Left cardiac atrium (tissue), 4 donors: ENCODE results near the gene OR52I2. TPM values are rescaled to one million over a fixed set of nuclear protein-coding genes. Genes with fewer than 3 reads are reported as not detected.

ENCODE experiments used
- ATAC-seq, 2 donors: fragments of 200-7000 bp; cut with Tn5 transposase; one replicate each; pipeline ENCODE4 v1.9.1; 2020; ENCODE audit warnings: mild to moderate bottlenecking in 2 of 2, moderate library complexity in 2 of 2
- DNase-seq: peaks from one replicate; pipeline ENCODE4 v3.0.0-alpha.2; 2020
- intact Hi-C, 2 donors: fragments of 100-400 bp; cut with DNase I; formaldehyde crosslinking; loops; one replicate each; pipeline versions ENCODE4 v1.14.1 to v1.15.1; 2022 to 2023
- total RNA-seq, 2 donors: library from RNA; stranded (reverse); fragmentation: NEBNext Ultra II Directional; extraction: Animal tissue kit (Norgen Biotek cat#: 25700); gene quantifications; one replicate each; pipeline ENCODE4 v1.2.1, GENCODE V29; 2021
- donor health status: DM: no; HTN: yes; CAD: no.
- donor health status: DM: no; HTN: yes; CAD: no; lungs with severe emphysema.
- donor health status: DM: yes; HTN: yes; CAD: no.
- donor health status: Dilated cardiomyopathy.

The OR52I2 gene
- total RNA-seq, 2 donors from 2014 or later: not detected

DNA sequence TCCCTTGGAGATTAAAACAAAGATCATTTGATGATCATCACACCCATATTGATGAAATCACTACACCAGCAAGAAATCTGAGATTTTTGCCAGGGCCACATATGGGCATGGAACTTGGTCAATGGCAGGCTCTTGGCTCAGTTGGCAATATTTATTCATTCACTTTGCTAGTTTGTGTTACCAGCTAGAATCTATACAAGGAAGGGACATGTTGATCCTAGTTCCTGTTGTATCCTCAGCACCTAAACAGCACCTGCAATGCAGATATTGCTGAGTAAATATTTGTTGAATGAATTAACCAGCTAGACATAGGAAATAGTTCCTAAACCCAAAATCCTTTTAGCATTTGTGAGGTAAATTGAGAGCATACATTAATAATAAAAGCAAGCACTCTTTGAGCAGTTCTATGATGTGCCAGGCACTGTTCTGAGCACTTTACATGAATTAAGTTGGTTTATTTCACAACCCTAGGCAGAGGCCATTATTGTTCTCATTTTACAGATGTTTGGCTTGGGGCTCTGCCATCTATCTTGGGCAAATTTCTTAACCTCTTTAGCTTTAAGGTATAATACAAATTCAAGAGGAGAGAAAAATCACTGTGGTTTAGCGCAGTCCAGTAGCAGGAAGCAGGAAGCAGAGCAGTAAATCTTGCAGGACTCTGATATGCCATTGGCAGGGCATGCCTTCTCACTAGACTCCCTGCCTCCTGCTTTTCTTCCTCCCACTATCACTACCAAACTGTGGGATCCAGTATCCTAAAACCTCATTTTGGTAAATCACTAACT is 24.9 kb downstream of the OR52I2 start:
- ATAC-seq: no peak
- intact Hi-C loops: no loop called here
- DNase-seq: no peak

DNA sequence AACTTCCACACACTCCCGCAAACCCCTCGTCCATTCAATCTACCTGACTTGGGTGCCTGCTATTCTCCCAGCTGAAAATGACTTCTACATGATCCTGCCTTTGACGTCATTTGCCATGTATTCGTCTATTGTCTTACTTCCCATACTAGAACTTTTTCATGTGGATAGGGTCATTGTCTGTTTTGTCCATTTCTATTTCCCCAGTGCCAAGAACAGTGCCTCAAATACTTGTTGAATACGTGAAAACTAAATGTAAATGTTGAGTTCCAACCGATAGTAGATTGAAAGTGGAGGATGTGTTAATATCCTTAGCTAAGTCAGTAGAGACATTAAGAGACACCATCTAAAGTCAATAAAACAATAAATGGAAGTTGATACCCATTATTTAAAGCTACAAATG is 25.6 kb downstream of the OR52I2 start:
- DNase-seq (no peak), ATAC-seq (no peak)
- intact Hi-C loops: no loop called here

GRCh38 chr11:4607781-4608666 is 26.5 kb downstream of the OR52I2 start, which contains the start of gene TRIM68:
Gene TRIM68, minus strand, starts transcription at chr11:4608231. Its CDS starts 2,727 bp downstream, at chr11:4605504.
- peak; percentile 97 for DNase-seq
- peak; percentile 100 for ATAC-seq
- intact Hi-C loops: no loop called here

GRCh38 chr11:4610258-4610935 is 28.9 kb downstream of the OR52I2 start:
- intact Hi-C loops: no loop called here
- no peak for ATAC-seq
- no peak for DNase-seq

DNA sequence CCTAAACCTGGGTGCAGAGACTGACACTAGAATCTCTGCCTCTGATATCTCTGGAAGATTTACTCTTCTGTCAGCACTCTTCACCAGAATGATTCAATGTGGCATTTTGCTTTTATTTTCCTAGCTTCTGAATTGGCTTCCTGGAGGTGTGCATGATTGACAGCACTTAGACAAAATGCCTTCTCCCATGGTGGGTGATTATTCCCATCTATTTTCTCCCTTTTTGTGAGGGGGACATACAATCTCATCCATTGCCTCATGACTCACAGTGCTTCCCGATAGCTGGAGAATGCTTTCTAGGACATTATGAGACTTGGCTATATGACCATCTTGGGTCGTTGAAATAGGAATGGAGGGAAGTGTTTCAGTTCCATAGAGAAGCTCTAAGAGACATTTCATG is 30.4 kb downstream of the OR52I2 start:
- intact Hi-C loops: no loop called here
- no peak for ATAC-seq

GRCh38 chr11:4615856-4616444 is 34.4 kb downstream of the OR52I2 start:
- no peak for DNase-seq
- ATAC-seq: no peak
- intact Hi-C loops: no loop called here

More for the DNA sequence above, 30.4 kb downstream of the OR52I2 start:
- DNase-seq: no peak

DNA sequence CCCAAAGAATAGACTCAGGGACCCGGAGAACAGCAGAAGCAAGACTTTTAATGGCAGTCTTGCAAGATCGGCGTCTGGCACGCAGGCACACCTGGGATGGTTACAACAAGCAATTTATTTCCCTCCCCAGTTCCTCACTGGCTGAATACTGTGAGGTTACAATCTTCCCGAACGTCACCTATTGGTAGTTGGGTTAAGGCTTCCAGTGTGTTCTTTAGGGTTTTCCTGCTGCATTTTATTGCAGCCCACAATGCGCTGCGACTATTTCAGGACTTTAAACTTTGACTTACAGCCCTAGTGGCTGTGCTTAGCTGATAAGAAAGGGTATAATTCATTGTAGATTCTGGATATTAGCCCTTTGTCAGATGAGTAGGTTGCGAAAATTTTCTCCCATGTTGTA is 38.0 kb downstream of the OR52I2 start:
- no peak for DNase-seq
- no peak for ATAC-seq
- intact Hi-C loops: no loop called here

GRCh38 chr11:4626207-4627099 is 44.9 kb downstream of the OR52I2 start:
- peak; percentile 52 to 61 for ATAC-seq
- intact Hi-C loops: loop anchor here in 1 of 2 donors (2.0 to 5.0 kb wide), 2 partner anchors 378 to 1181 kb away; partner anchors contain the start of gene OR52N2
- peak; percentile 39 for DNase-seq

GRCh38 chr11:4636136-4636535 is 54.6 kb downstream of the OR52I2 start:
- intact Hi-C loops: loop anchor here (2.0 to 5.0 kb wide), 3 partner anchors 191 to 366 kb away; no protein-coding TSS in a partner anchor
- DNase-seq (no peak), ATAC-seq (no peak)

DNA sequence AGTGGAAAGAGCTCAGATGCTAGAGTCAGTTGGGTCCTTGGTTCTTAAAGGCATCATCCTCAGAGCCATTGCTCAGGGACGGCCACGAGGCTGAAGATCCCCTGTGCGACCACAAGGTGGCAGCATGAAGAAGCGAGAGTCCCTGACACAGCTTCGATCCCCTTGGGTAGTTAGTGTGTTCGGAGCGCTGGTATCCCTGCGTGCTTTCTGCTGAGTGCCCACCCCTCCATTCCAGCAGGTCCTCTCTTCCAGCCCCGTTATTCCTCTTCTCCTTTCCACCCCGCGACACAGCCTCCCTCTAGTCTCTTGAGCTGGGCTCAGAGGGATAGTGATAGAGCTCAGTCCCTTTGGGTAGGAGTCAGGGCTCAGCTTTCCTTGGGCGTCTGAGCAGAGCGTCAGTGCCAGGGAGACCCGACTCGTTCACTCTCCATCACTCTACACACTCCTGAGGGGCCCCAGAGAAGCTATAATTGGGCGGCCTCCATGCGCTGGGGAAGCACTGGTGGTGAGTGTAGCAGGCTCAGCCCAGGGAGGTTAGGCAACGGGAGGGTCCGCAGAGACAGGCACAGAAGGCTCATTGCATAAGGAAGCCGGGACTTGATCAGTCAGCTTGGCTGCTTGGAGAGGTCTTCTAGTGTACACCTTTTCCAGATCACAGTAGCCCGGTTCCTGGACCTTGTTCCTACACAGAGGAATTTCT is 55.6 kb downstream of the OR52I2 start, which contains the start of gene OR51D1:
TSS of gene OR51D1 (plus strand) at position 516 of the 700 bp plus-strand sequence. CDS start 2,314 bp downstream, outside the sequence.
- intact Hi-C loops: loop anchor here (2.0 to 5.0 kb wide), 3 partner anchors 190 to 365 kb away; no protein-coding TSS in a partner anchor
- DNase-seq (peak; percentile 66), ATAC-seq (peak; percentile 95 to 96)

DNA sequence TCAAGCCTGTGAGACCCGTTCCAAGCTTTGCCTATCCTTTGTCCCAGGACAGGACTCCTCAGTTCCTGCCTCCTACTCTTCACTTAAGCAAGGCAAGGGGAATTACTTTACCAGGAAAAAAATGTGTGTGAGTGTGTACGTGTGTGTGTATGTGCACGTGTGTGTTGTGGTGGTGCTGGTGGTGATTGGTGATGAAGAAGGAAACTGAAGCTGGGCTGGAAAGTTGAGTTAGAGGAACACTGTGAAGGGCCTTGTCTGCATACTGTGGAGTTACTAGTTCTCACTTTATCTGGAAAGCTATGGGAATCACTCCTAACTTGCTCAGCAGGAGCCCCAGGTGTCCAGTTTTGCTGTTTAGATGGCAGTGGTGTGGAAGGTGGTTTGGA is 56.1 kb downstream of the OR52I2 start:
- no peak for ATAC-seq
- intact Hi-C loops: loop anchor here (2.0 to 5.0 kb wide), 3 partner anchors 189 to 365 kb away; no protein-coding TSS in a partner anchor
- no peak for DNase-seq

DNA sequence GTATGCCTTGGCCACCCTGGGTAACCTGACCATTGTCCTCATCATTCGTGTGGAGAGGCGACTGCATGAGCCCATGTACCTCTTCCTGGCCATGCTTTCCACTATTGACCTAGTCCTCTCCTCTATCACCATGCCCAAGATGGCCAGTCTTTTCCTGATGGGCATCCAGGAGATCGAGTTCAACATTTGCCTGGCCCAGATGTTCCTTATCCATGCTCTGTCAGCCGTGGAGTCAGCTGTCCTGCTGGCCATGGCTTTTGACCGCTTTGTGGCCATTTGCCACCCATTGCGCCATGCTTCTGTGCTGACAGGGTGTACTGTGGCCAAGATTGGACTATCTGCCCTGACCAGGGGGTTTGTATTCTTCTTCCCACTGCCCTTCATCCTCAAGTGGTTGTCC is 58.4 kb downstream of the OR52I2 start:
- ATAC-seq: no peak
- intact Hi-C loops: loop anchor here in 1 of 2 donors (5.0 kb wide), 2 partner anchors 187 to 362 kb away; no protein-coding TSS in a partner anchor
- DNase-seq: no peak

GRCh38 chr11:4641501-4641900 is 60.0 kb downstream of the OR52I2 start:
- intact Hi-C loops: no loop called here
- no peak for ATAC-seq

GRCh38 chr11:4642043-4642442 is 60.5 kb downstream of the OR52I2 start:
- no peak for ATAC-seq
- intact Hi-C loops: no loop called here
- no peak for DNase-seq

More at GRCh38 chr11:4641501-4641900, 60.0 kb downstream of the OR52I2 start:
- no peak for DNase-seq
